HL-60 (cell line): ENCODE data around the gene BRF1.

Source experiments
- CTCF ChIP-seq: IDR thresholded peaks from one replicate; pipeline ENCODE4 v1.5.1; 2011; ENCODE audit warnings: low read length, control low read depth, inconsistent platforms; ENCODE audit not compliant: insufficient read depth
- POLR2AphosphoS5 ChIP-seq: IDR thresholded peaks from 2 replicates; pipeline ENCODE4 v1.6.1; 2012; ENCODE audit warnings: low read depth
- SPI1 ChIP-seq: IDR thresholded peaks from 2 replicates; pipeline ENCODE4 v1.6.1; 2012; ENCODE audit warnings: low read depth, mild to moderate bottlenecking, borderline replicate concordance
- TF ChIP-seq, protein P1 (sequence below): IDR thresholded peaks from 2 replicates; pipeline ENCODE4 v1.6.1; 2012; ENCODE audit warnings: low read depth; ENCODE audit not compliant: insufficient replicate concordance

DNA sequence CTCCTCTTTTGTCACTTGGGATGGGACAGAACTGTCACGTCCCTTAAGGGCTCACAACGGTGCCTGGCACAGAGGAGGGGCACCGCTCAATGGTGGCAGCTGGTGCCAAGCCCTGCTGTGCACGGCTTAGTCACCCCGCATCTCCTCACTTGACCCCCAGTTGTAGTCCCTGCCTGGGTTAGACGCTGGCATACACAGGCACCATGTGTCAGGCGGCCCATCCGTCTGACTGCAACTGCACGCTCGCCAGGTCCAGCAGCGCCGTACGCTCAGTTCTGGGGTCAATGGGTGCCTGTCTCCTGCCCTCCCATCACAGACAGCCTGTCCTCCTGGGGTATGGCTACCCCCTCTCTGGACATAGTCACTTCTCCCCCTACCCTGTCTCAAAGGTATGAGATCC lies 12.2 kb upstream of the BRF1 start:
- TF ChIP-seq CTCF (no peak), POLR2AphosphoS5 (no peak), SPI1 (no peak)
- TF ChIP-seq, protein P1, sequence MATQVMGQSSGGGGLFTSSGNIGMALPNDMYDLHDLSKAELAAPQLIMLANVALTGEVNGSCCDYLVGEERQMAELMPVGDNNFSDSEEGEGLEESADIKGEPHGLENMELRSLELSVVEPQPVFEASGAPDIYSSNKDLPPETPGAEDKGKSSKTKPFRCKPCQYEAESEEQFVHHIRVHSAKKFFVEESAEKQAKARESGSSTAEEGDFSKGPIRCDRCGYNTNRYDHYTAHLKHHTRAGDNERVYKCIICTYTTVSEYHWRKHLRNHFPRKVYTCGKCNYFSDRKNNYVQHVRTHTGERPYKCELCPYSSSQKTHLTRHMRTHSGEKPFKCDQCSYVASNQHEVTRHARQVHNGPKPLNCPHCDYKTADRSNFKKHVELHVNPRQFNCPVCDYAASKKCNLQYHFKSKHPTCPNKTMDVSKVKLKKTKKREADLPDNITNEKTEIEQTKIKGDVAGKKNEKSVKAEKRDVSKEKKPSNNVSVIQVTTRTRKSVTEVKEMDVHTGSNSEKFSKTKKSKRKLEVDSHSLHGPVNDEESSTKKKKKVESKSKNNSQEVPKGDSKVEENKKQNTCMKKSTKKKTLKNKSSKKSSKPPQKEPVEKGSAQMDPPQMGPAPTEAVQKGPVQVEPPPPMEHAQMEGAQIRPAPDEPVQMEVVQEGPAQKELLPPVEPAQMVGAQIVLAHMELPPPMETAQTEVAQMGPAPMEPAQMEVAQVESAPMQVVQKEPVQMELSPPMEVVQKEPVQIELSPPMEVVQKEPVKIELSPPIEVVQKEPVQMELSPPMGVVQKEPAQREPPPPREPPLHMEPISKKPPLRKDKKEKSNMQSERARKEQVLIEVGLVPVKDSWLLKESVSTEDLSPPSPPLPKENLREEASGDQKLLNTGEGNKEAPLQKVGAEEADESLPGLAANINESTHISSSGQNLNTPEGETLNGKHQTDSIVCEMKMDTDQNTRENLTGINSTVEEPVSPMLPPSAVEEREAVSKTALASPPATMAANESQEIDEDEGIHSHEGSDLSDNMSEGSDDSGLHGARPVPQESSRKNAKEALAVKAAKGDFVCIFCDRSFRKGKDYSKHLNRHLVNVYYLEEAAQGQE, result no peak
